ENCODE measurements around the gene LRRC3. TPM values are rescaled to one million over a fixed set of nuclear protein-coding genes. Genes with fewer than 3 reads are reported as not detected.

LRRC3 gene
- total RNA-seq, 1 experiment from 2014 or later: 4.7 TPM

DNA sequence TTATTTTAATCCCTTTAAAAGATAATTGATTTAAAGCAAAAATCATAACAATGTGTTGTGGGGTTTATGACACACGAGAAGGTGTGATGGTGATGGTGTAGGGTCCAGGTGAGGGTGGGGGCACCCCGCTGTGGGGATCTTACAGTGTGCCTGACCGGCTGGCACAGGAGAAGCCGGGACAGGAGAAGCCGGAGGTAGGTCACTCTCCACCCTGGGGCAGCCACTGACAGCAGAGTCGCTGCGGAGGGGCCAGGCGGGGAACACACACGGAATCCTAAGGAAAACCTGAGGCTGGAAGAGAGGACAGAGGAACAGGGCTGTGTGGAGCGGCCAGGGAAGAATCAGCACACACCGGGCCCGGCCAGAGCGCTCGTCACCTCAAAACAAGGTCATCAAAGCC lies 4.3 kb upstream of the LRRC3 start:
- CTCF ChIA-PET: no interaction called here

GRCh38 chr21:44453120-44453519 lies 2.2 kb upstream of the LRRC3 start:
- Mint-ChIP-seq H3K4me3 (ENCODE audit: unreplicated experiment) (no peak overlapping the region), H3K9me3 (ENCODE audit: unreplicated experiment) (peaks cover 7% of the 10 kb centered on the region), H3K4me1 (ENCODE audit: low read depth, unreplicated experiment) (no peaks in the 10 kb centered on the region), H3K36me3 (ENCODE audit: insufficient read depth, unreplicated experiment) (no peaks in the 10 kb centered on the region), H3K27ac (ENCODE audit: unreplicated experiment) (no peak overlapping the region), H3K27me3 (ENCODE audit: insufficient read depth, unreplicated experiment) (no peaks in the 10 kb centered on the region)
- H3K4me1 ChIP-seq: peaks cover 20% of the 10 kb centered on the region
- ChIA-PET POLR2A (no interaction called here), CTCF (no interaction called here)
- TF ChIP-seq, protein P1, sequence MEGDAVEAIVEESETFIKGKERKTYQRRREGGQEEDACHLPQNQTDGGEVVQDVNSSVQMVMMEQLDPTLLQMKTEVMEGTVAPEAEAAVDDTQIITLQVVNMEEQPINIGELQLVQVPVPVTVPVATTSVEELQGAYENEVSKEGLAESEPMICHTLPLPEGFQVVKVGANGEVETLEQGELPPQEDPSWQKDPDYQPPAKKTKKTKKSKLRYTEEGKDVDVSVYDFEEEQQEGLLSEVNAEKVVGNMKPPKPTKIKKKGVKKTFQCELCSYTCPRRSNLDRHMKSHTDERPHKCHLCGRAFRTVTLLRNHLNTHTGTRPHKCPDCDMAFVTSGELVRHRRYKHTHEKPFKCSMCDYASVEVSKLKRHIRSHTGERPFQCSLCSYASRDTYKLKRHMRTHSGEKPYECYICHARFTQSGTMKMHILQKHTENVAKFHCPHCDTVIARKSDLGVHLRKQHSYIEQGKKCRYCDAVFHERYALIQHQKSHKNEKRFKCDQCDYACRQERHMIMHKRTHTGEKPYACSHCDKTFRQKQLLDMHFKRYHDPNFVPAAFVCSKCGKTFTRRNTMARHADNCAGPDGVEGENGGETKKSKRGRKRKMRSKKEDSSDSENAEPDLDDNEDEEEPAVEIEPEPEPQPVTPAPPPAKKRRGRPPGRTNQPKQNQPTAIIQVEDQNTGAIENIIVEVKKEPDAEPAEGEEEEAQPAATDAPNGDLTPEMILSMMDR (IDR thresholded peaks at IDR 0.05; ENCODE audit: insufficient read depth in 1 of 2, low read depth in 1 of 2, low read length in 1 of 2, severe bottlenecking in 1 of 2, unreplicated experiment in 1 of 2): no peak
- no peak overlapping the region for H3K4me3 ChIP-seq (ENCODE audit: low read depth, low read length)
- DNase-seq: no peak
- no peaks in the 10 kb centered on the region for H3K9me3 ChIP-seq
- BruUV-seq (replicated peaks): no TSS peak
- intact Hi-C loops (cut with micrococcal nuclease; ENCODE audit: unreplicated experiment): no loop called here
- no peaks in the 10 kb centered on the region for H3K27me3 ChIP-seq (replicated peaks; ENCODE audit: control insufficient read depth, insufficient read depth, low read length)
- H3K36me3 ChIP-seq (ENCODE audit: control insufficient read depth, insufficient read depth, low read length): no peaks in the 10 kb centered on the region

More for the DNA sequence above, 4.3 kb upstream of the LRRC3 start:
- no peak overlapping the region for H3K4me3 ChIP-seq (ENCODE audit: low read depth, low read length)
- H3K9me3 Mint-ChIP-seq (ENCODE audit: unreplicated experiment): peaks cover 7% of the 10 kb centered on the region
- H3K36me3 ChIP-seq (ENCODE audit: control insufficient read depth, insufficient read depth, low read length): no peaks in the 10 kb centered on the region
- H3K27me3 ChIP-seq (replicated peaks; ENCODE audit: control insufficient read depth, insufficient read depth, low read length): no peaks in the 10 kb centered on the region
- no TSS peak for BruUV-seq (replicated peaks)
- H3K36me3 Mint-ChIP-seq (ENCODE audit: insufficient read depth, unreplicated experiment): no peaks in the 10 kb centered on the region
- H3K27ac Mint-ChIP-seq (ENCODE audit: unreplicated experiment): no peak overlapping the region
- no peaks in the 10 kb centered on the region for H3K9me3 ChIP-seq
- no peak overlapping the region for H3K4me3 Mint-ChIP-seq (ENCODE audit: unreplicated experiment)
- H3K4me1 Mint-ChIP-seq (ENCODE audit: low read depth, unreplicated experiment): no peaks in the 10 kb centered on the region
- intact Hi-C loops (cut with micrococcal nuclease; ENCODE audit: unreplicated experiment): no loop called here
- no peaks in the 10 kb centered on the region for H3K27me3 Mint-ChIP-seq (ENCODE audit: insufficient read depth, unreplicated experiment)
- TF ChIP-seq, protein P1 (IDR thresholded peaks at IDR 0.05; ENCODE audit: insufficient read depth in 1 of 2, low read depth in 1 of 2, low read length in 1 of 2, severe bottlenecking in 1 of 2, unreplicated experiment in 1 of 2): no peak
- H3K4me1 ChIP-seq: peaks cover 9% of the 10 kb centered on the region; the same call in 1 of the 2 replicates
- DNase-seq: peak in 1 of 2 experiments; percentile 15
- POLR2A ChIA-PET: no interaction called here

DNA sequence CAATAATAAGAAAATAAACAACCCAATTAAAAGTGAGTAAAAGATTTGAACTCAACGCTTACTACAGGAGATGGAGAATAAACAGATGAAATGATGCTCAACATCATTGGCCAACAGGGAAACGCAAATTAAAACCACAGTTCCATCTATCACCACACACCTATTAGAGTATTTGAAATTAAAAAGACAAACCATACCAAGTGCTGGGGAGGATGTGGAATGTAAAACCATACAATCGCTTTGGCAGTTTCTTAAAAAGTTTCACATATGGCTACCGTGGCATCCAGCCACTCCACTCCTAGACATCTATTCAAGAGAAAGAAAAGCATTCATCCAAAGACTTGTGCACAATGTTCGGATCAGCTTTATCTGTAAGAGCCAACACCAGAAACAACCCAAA lies 1.3 kb upstream of the LRRC3 start:
- no peaks in the 10 kb centered on the region for H3K27me3 Mint-ChIP-seq (ENCODE audit: insufficient read depth, unreplicated experiment)
- H3K4me3 Mint-ChIP-seq (ENCODE audit: unreplicated experiment): peak overlapping the region; percentile 71
- POLR2A ChIA-PET: interaction anchor here (0.6 kb wide), 1 partner anchor 487 kb away, joined by 3 read pairs; no protein-coding TSS in a partner anchor

More for the DNA sequence above, 1.3 kb upstream of the LRRC3 start:
- Mint-ChIP-seq H3K4me1 (ENCODE audit: low read depth, unreplicated experiment) (peaks cover 7% of the 10 kb centered on the region), H3K27ac (ENCODE audit: unreplicated experiment) (no peak overlapping the region), H3K9me3 (ENCODE audit: unreplicated experiment) (peaks cover 7% of the 10 kb centered on the region), H3K36me3 (ENCODE audit: insufficient read depth, unreplicated experiment) (no peaks in the 10 kb centered on the region)
- no peak overlapping the region for H3K4me3 ChIP-seq (ENCODE audit: low read depth, low read length)
- no peaks in the 10 kb centered on the region for H3K27me3 ChIP-seq (replicated peaks; ENCODE audit: control insufficient read depth, insufficient read depth, low read length)
- intact Hi-C loops (cut with micrococcal nuclease; ENCODE audit: unreplicated experiment): no loop called here
- CTCF ChIA-PET: no interaction called here
- H3K4me1 ChIP-seq: peaks cover 18% of the 10 kb centered on the region
- H3K9me3 ChIP-seq: no peaks in the 10 kb centered on the region
- no peak for DNase-seq
- BruUV-seq (replicated peaks): no TSS peak
- H3K36me3 ChIP-seq (ENCODE audit: control insufficient read depth, insufficient read depth, low read length): no peaks in the 10 kb centered on the region
- TF ChIP-seq, protein P1 (IDR thresholded peaks at IDR 0.05; ENCODE audit: insufficient read depth in 1 of 2, low read depth in 1 of 2, low read length in 1 of 2, severe bottlenecking in 1 of 2, unreplicated experiment in 1 of 2): no peak
